Activated B cell treated with CpG ODN at 0.5 μM for 24 hours (primary cell): ENCODE data around the gene BCAP31. TPM values are rescaled to one million over a fixed set of nuclear protein-coding genes. Genes with fewer than 3 reads are reported as not detected.

ENCODE experiments used
- ATAC-seq: fragments of 200-7000 bp; cut with Tn5 transposase; one replicate; pipeline ENCODE4 v1.10.0; 2021; ENCODE audit warnings: low read depth, mild to moderate bottlenecking, moderate library complexity
- CTCF ChIA-PET: fragments of 350-600 bp; sonication (Branson Sonifier 250); formaldehyde crosslinking; loops from one replicate; lab custom pipeline; 2021; ENCODE audit warnings: antibody characterized with exemption; lab: Charles Lee
- POLR2A ChIA-PET: fragments of 350-600 bp; sonication (Branson Sonifier 250); formaldehyde crosslinking; loops from one replicate; lab custom pipeline; 2021; ENCODE audit warnings: antibody characterized with exemption; lab: Charles Lee
- DNase-seq: peaks from one replicate; pipeline ENCODE4 v3.0.0; 2022
- H3K27ac Mint-ChIP-seq: one replicate; pipeline ENCODE4 v1.8.0; 2020; ENCODE audit warnings: mixed read lengths
- H3K27me3 Mint-ChIP-seq: one replicate; pipeline ENCODE4 v1.8.0; 2021; ENCODE audit warnings: mixed read lengths
- H3K36me3 Mint-ChIP-seq: one replicate; pipeline ENCODE4 v1.8.0; 2021; ENCODE audit warnings: low read depth, mixed read lengths
- H3K4me1 Mint-ChIP-seq: one replicate; pipeline ENCODE4 v1.8.0; 2021; ENCODE audit warnings: mixed read lengths
- H3K4me3 Mint-ChIP-seq: one replicate; pipeline ENCODE4 v1.8.0; 2020; ENCODE audit warnings: mild to moderate bottlenecking, mixed read lengths
- H3K9me3 Mint-ChIP-seq: one replicate; pipeline ENCODE4 v1.8.0; 2020; ENCODE audit warnings: mixed read lengths
- CTCF ChIP-seq: fragments of 200-600 bp; IDR thresholded peaks from one replicate; pipeline ENCODE4 v1.8.0; 2022; ENCODE audit warnings: antibody characterized with exemption, mild to moderate bottlenecking
- intact Hi-C: fragments of 100-400 bp; cut with micrococcal nuclease; formaldehyde crosslinking; loops from one replicate; pipeline ENCODE4 v1.15.1; 2024
- total RNA-seq: library from RNA; stranded (reverse); gene quantifications from 2 replicates; pipeline ENCODE4 v1.2.3, GENCODE V29; 2022

BCAP31 gene
- total RNA-seq, 1 donor from 2014 or later: 90.5 TPM

DNA sequence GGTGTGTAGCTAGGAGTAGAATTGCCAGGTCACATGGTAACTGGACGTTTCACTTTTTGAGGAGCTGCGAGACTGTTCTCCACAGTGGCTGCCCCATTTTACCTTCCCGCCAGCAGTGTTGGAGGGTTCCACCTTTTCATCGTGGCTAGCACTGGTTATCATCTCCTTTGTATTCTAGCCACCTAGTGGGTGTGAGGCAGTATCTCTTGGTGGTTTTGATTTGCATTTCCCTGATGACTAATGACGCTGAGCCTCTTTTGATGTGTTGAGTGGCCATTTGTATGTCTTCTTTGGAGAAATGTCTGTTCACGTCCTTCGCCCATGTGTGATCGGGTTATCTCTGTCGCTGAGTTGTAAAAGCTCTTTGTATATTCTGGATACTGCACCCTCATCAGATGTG is 11.1 kb upstream of the BCAP31 start:
- intact Hi-C loops: loop anchor here (1.0 kb wide), 1 partner anchor 8 kb away; no protein-coding TSS in a partner anchor
- no peak overlapping the region for H3K4me3 Mint-ChIP-seq
- no peak for TF ChIP-seq CTCF
- ChIA-PET CTCF (no interaction called here), POLR2A (interaction anchor here (1.1 kb wide), 1 partner anchor 9 kb away, joined by 3 read pairs; no protein-coding TSS in a partner anchor)
- H3K36me3 Mint-ChIP-seq: peaks cover 31% of the 10 kb centered on the region
- no peaks in the 10 kb centered on the region for H3K27me3 Mint-ChIP-seq
- DNase-seq (no peak), ATAC-seq (peak; percentile 79)
- H3K9me3 Mint-ChIP-seq: peaks cover 2% of the 10 kb centered on the region
- H3K27ac Mint-ChIP-seq: no peak overlapping the region
- peaks cover 27% of the 10 kb centered on the region for H3K4me1 Mint-ChIP-seq

DNA sequence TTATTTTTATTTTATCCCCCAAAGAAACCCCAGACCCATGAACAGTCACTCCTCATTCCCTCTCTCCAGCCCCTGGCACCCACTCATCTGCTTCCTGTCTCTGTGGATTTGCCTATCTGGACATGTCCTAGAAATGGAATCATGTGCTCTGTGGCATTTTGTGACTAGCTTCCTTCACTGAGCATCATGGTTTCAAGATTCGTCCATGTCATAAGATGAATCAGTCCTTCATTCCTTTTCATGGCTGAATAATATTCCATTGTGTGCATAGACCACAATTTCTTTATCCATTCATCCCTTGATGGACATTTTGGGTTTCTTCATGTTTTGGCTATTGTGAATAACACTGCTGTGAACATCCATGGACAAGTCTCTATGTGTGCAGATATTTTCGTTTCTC is 10.7 kb upstream of the BCAP31 start:
- H3K4me3 Mint-ChIP-seq: no peak overlapping the region
- POLR2A ChIA-PET: interaction anchor here (1.1 kb wide), 1 partner anchor 8 kb away, joined by 3 read pairs; no protein-coding TSS in a partner anchor

DNA sequence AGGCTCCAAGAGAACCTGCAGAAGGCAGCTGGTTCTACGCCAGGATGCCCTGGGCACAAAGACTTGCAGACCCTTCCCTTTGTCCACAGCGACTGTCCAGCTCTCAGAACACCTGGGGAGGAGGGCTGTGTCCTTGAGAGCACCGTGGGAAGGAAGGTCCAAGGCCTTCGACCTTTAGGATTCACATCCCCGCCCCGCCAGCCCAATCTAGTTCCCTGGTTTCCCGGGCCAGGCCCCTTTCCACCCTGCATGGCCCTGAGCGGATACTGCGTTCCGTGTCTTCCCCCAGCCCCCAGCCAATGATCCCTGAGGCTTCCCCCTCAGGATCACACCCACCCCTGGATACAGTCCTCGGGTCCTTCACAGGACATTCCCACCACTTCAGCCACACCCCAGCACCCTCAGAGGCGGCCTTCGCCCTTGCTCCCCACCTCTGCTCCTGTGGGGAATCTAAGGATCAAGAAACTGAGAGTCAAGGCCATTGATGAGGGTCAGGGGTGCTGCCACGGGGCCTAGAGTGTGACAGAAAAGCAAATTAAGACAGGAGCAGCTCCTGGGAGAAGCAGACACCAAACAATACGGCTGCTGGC is 9.6 kb upstream of the BCAP31 start:
- DNase-seq (no peak), ATAC-seq (no peak)
- Mint-ChIP-seq H3K4me1 (peaks cover 27% of the 10 kb centered on the region), H3K4me3 (no peak overlapping the region), H3K27ac (no peak overlapping the region), H3K9me3 (peaks cover 2% of the 10 kb centered on the region), H3K36me3 (peaks cover 32% of the 10 kb centered on the region), H3K27me3 (no peaks in the 10 kb centered on the region)
- ChIA-PET POLR2A (no interaction called here), CTCF (no interaction called here)
- TF ChIP-seq CTCF: no peak
- intact Hi-C loops: no loop called here

More for the DNA sequence above, 10.7 kb upstream of the BCAP31 start:
- no peak overlapping the region for H3K27ac Mint-ChIP-seq
- DNase-seq (no peak), ATAC-seq (no peak)
- intact Hi-C loops: loop anchor here (1.0 kb wide), 1 partner anchor 8 kb away; no protein-coding TSS in a partner anchor
- peaks cover 2% of the 10 kb centered on the region for H3K9me3 Mint-ChIP-seq
- no peaks in the 10 kb centered on the region for H3K27me3 Mint-ChIP-seq
- H3K4me1 Mint-ChIP-seq: peaks cover 23% of the 10 kb centered on the region
- no peak for TF ChIP-seq CTCF
- CTCF ChIA-PET: no interaction called here
- peaks cover 31% of the 10 kb centered on the region for H3K36me3 Mint-ChIP-seq

GRCh38 chrX:153732401-153732800 is 8.2 kb upstream of the BCAP31 start:
- DNase-seq (no peak), ATAC-seq (no peak)
- Mint-ChIP-seq H3K4me3 (no peak overlapping the region), H3K27me3 (no peaks in the 10 kb centered on the region), H3K27ac (no peak overlapping the region), H3K36me3 (peaks cover 30% of the 10 kb centered on the region), H3K9me3 (peaks cover 2% of the 10 kb centered on the region), H3K4me1 (peaks cover 35% of the 10 kb centered on the region)
- CTCF ChIA-PET: no interaction called here
- POLR2A ChIA-PET: no interaction called here
- intact Hi-C loops: no loop called here
- TF ChIP-seq CTCF: no peak

- TF ChIP-seq CTCF: no peak
- no peak overlapping the region for H3K27ac Mint-ChIP-seq
- H3K36me3 Mint-ChIP-seq: peaks cover 28% of the 10 kb centered on the region
- ATAC-seq (no peak), DNase-seq (no peak)
- intact Hi-C loops: no loop called here
- peaks cover 2% of the 10 kb centered on the region for H3K9me3 Mint-ChIP-seq
- peaks cover 41% of the 10 kb centered on the region for H3K4me1 Mint-ChIP-seq
- ChIA-PET CTCF (no interaction called here), POLR2A (no interaction called here)
- H3K4me3 Mint-ChIP-seq: no peak overlapping the region
- H3K27me3 Mint-ChIP-seq: no peaks in the 10 kb centered on the region
These were observed 7.6 kb upstream of the BCAP31 start for GRCh38 chrX:153731845-153732215.
